Spleen (tissue), 11 donors: ENCODE results near the gene TEX22. TPM values are rescaled to one million over a fixed set of nuclear protein-coding genes. Genes with fewer than 3 reads are reported as not detected.

Experiments
- DNase-seq: peaks from one replicate; pipeline ENCODE4 v3.0.0-alpha.2; 2020
- H3K27ac ChIP-seq, 8 donors: fragments of 200-600 bp; sonication (generic) in 7 of 8; 1 replicate in 4 of 8; 2 replicates in 4 of 8; pipeline versions ENCODE4 v1.5.0 to v1.8.0; 2016 to 2021; ENCODE audit warnings: inconsistent platforms in 4 of 8, mild to moderate bottlenecking in 4 of 8, moderate library complexity in 1 of 8
- H3K27me3 ChIP-seq, 7 donors: fragments of 200-600 bp; sonication (generic) in 6 of 7; replicated peaks in 1 of 7; 1 replicate in 4 of 7; 2 replicates in 3 of 7; pipeline versions ENCODE4 v1.5.0 to v1.8.0; 2016 to 2021; ENCODE audit warnings: inconsistent platforms in 3 of 7, mild to moderate bottlenecking in 1 of 7
- H3K36me3 ChIP-seq, 6 donors: fragments of 200-600 bp; sonication (generic) in 5 of 6; 1 replicate in 4 of 6; 2 replicates in 2 of 6; pipeline versions ENCODE4 v1.5.0 to v1.8.0; 2016 to 2021; ENCODE audit warnings: inconsistent platforms in 2 of 6
- H3K4me1 ChIP-seq, 6 donors: fragments of 200-600 bp; sonication (generic) in 5 of 6; 1 replicate in 3 of 6; 2 replicates in 3 of 6; pipeline versions ENCODE4 v1.5.0 to v1.8.0; 2016 to 2021; ENCODE audit warnings: inconsistent platforms in 3 of 6
- H3K4me3 ChIP-seq, 8 donors: fragments of 200-600 bp; sonication (generic) in 7 of 8; 1 replicate in 4 of 8; 2 replicates in 4 of 8; pipeline versions ENCODE4 v1.5.0 to v1.8.0; 2016 to 2021; ENCODE audit warnings: inconsistent platforms in 4 of 8, mild to moderate bottlenecking in 4 of 8, moderate library complexity in 2 of 8
- H3K9me3 ChIP-seq, 8 donors: fragments of 200-600 bp; sonication (generic) in 7 of 8; 1 replicate in 4 of 8; 2 replicates in 4 of 8; pipeline versions ENCODE4 v1.5.0 to v1.8.0; 2016 to 2021; ENCODE audit warnings: inconsistent platforms in 4 of 8
- POLR2A ChIP-seq, 3 donors: fragments of 450-650 bp; IDR thresholded peaks; one replicate each; pipeline ENCODE4 v1.5.1; 2017; ENCODE audit warnings: antibody characterized with exemption in 3 of 3, mild to moderate bottlenecking in 1 of 3
- POLR2AphosphoS5 ChIP-seq, 3 donors: sonication (generic); formaldehyde crosslinking; IDR thresholded peaks; one replicate each; pipeline ENCODE4 v1.5.1; 2017; ENCODE audit warnings: antibody characterized with exemption in 3 of 3
- WGBS, 5 donors: extraction: QIAGEN DNeasy Blood & Tissue Kit in 3 of 5; methylation state at CpG; one replicate each; pipeline versions ENCODE4 v1.1.5 to v1.1.7; 2013 to 2018; 5-methylcytosine and 5-hydroxymethylcytosine counted together
- intact Hi-C: fragments of 100-400 bp; cut with DNase I; formaldehyde crosslinking; loops from one replicate; pipeline ENCODE4 v1.15.0; 2023; ENCODE audit warnings: low total_unique reads
- polyA plus RNA-seq, 3 donors: library from polyadenylated mRNA; stranded (reverse); fragments of 200-250 nt; gene quantifications; one replicate each; pipeline ENCODE4 v1.2.1, GENCODE V29; 2013
- total RNA-seq, 7 donors: library from RNA; depleted of rRNA in 3 of 7; stranded (reverse); fragments of >200 nt in 3 of 7; fragmentation: NEBNext Ultra II Directional in 4 of 7; extraction: Animal tissue kit (Norgen Biotek cat#: 25700) in 4 of 7; gene quantifications; one replicate each; pipeline versions ENCODE4 v1.1.0 to v1.2.1, GENCODE V29; 2016 to 2021
- TF ChIP-seq, protein P1 (sequence below), 11 experiments: fragments of 200-600 bp in 7 of 11; fragments of 450-650 bp in 4 of 11; sonication (generic) in 4 of 11; IDR thresholded peaks in 8 of 11; conservative IDR thresholded peaks in 3 of 11; 1 replicate in 7 of 11; 2 replicates in 4 of 11; pipeline versions ENCODE4 v1.4.0 to v1.8.0; 2016 to 2021; ENCODE audit warnings: antibody characterized with exemption in 11 of 11, inconsistent platforms in 4 of 11, mild to moderate bottlenecking in 1 of 11
- donor health status: healthy with polysubstance abuse.
- donor health status: DM: no; HTN: no; CAD: no; lungs with moderate emphysema.
- donor health status: DM: no; HTN: no; CAD: no.
- donor health status: Bipolar disorder and iron deficiency.
- donor health status: healthy.
- donor health status: DM: no; HTN: no; CAD: no.
- donor health status: DM: yes; HTN: yes; CAD: no.

TEX22 gene
- total and polyA plus RNA-seq, 10 donors, result 0.33 to 5.3 (median 1.0) TPM

DNA sequence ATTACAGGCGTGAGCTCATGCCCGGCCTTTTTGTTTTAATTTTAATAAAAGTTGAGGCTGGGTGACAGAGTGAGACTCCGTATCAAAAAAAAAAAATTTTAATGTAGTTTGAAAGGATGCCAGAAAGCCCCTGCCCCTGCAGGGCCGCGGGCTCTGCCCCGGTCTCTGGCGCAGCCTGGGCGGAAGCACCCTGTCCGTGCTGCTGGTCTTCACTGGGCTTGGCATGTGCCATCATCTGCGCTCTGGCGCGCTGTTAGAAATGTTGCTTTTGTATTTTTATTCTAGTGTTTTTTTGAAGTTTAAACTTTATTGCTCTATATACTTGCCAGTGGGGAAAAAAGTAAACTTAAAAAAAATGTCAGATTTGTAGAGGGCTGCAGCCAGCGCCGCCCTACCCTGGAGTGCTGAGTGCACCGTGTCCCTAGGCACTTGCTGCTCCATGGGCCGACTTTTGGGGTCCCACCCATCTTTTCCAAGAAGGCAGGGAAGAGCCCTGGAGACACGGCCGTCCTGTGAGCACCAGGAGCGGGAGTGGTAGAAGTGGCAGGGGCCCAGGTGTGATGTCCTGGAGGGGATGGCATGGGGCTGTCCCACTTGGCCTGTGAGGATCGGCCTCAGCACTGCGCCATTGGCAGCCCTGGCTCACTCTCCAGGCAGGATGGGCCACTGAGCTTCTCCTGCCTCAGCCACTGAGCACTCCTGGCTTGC, 25.3 kb downstream of the TEX22 start:
- no peak for DNase-seq
- peaks cover 23 to 82% (median 35%) of the 10 kb centered on the region in 6 donors for H3K4me1 ChIP-seq
- whole genome bisulfite sequencing, 5 donors, result 96 to 97% (median 97%) methylated on average over 19 to 21 of the region's 21 CpGs
- peaks cover 0 to 30% (median 4%) of the 10 kb centered on the region in 6 donors for H3K36me3 ChIP-seq
- no peak for TF ChIP-seq POLR2A (IDR thresholded peaks at IDR 0.05)
- no peak for TF ChIP-seq POLR2AphosphoS5 (IDR thresholded peaks at IDR 0.05)
- TF ChIP-seq, protein P1, sequence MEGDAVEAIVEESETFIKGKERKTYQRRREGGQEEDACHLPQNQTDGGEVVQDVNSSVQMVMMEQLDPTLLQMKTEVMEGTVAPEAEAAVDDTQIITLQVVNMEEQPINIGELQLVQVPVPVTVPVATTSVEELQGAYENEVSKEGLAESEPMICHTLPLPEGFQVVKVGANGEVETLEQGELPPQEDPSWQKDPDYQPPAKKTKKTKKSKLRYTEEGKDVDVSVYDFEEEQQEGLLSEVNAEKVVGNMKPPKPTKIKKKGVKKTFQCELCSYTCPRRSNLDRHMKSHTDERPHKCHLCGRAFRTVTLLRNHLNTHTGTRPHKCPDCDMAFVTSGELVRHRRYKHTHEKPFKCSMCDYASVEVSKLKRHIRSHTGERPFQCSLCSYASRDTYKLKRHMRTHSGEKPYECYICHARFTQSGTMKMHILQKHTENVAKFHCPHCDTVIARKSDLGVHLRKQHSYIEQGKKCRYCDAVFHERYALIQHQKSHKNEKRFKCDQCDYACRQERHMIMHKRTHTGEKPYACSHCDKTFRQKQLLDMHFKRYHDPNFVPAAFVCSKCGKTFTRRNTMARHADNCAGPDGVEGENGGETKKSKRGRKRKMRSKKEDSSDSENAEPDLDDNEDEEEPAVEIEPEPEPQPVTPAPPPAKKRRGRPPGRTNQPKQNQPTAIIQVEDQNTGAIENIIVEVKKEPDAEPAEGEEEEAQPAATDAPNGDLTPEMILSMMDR (IDR thresholded peaks at IDR 0.05 in 8 of 11, conservative IDR thresholded peaks at IDR 0.05 in 3 of 11), result no peak
- H3K9me3 ChIP-seq, result peaks cover 0 to 9% (median 0%) of the 10 kb centered on the region in 8 donors
- no peak overlapping the region for H3K27ac ChIP-seq
- intact Hi-C loops, result no loop called here
- peaks cover 0 to 3% (median 0%) of the 10 kb centered on the region in 7 donors for H3K27me3 ChIP-seq
- no peak overlapping the region for H3K4me3 ChIP-seq

GRCh38 chr14:105424861-105425260, 26.5 kb downstream of the TEX22 start:
- intact Hi-C loops, result no loop called here
- DNase-seq, result no peak
- peaks cover 16 to 80% (median 26%) of the 10 kb centered on the region in 6 donors for H3K4me1 ChIP-seq
- 92 to 98% (median 95%) methylated on average over 8 to 12 of the region's 12 CpGs for whole genome bisulfite sequencing, 5 donors
- TF ChIP-seq, protein P1 (IDR thresholded peaks at IDR 0.05 in 8 of 11, conservative IDR thresholded peaks at IDR 0.05 in 3 of 11), result no peak
- peak in 1 of 3 donors; percentile 7 for TF ChIP-seq POLR2AphosphoS5 (IDR thresholded peaks at IDR 0.05)
- no peaks in the 10 kb centered on the region for H3K27me3 ChIP-seq
- peaks cover 0 to 30% (median 4%) of the 10 kb centered on the region in 6 donors for H3K36me3 ChIP-seq
- no peak overlapping the region for H3K4me3 ChIP-seq
- no peak overlapping the region for H3K27ac ChIP-seq
- peaks cover 0 to 9% (median 0%) of the 10 kb centered on the region in 8 donors for H3K9me3 ChIP-seq

GRCh38 chr14:105425823-105426247, 27.5 kb downstream of the TEX22 start:
- intact Hi-C loops, result no loop called here
- 92 to 99% (median 97%) methylated on average over 17 to 23 of the region's 23 CpGs for WGBS, 5 donors
- no peak for DNase-seq
- Histone ChIP-seq H3K27ac (no peak overlapping the region), H3K4me3 (no peak overlapping the region), H3K9me3 (peaks cover 0 to 9% (median 0%) of the 10 kb centered on the region in 8 donors), H3K4me1 (peaks cover 12 to 83% (median 22%) of the 10 kb centered on the region in 6 donors), H3K36me3 (peaks cover 0 to 31% (median 4%) of the 10 kb centered on the region in 6 donors), H3K27me3 (no peaks in the 10 kb centered on the region)
- TF ChIP-seq POLR2A (IDR thresholded peaks at IDR 0.05), result no peak
- peak in 1 of 3 donors; percentile 38 for TF ChIP-seq POLR2AphosphoS5 (IDR thresholded peaks at IDR 0.05)

- Histone ChIP-seq H3K9me3 (peaks cover 0 to 9% (median 6%) of the 10 kb centered on the region in 8 donors), H3K4me3 (no peak overlapping the region), H3K27ac (no peak overlapping the region), H3K4me1 (peaks cover 5 to 80% (median 16%) of the 10 kb centered on the region in 6 donors), H3K36me3 (peaks cover 0 to 38% (median 4%) of the 10 kb centered on the region in 6 donors), H3K27me3 (no peaks in the 10 kb centered on the region)
- TF ChIP-seq POLR2A (IDR thresholded peaks at IDR 0.05), result no peak
- TF ChIP-seq, protein P1 (IDR thresholded peaks at IDR 0.05 in 8 of 11, conservative IDR thresholded peaks at IDR 0.05 in 3 of 11), result no peak
- TF ChIP-seq POLR2AphosphoS5 (IDR thresholded peaks at IDR 0.05), result no peak
- WGBS, 5 donors, result 95 to 97% (median 97%) methylated on average over 10 to 21 of the region's 21 CpGs
- no peak for DNase-seq
- intact Hi-C loops, result no loop called here
Measured at GRCh38 chr14:105426416-105427130, 28.2 kb downstream of the TEX22 start.
